GM15510 (cell line): Measurements from ENCODE around the gene CENPX.

Experiments
- POLR2A ChIP-seq: IDR thresholded peaks from 3 replicates; pipeline ENCODE4 v1.6.1; 2011; ENCODE audit warnings: borderline replicate concordance; ENCODE audit not compliant: insufficient read length; ENCODE audit errors: extremely low read depth

CENPX gene

DNA sequence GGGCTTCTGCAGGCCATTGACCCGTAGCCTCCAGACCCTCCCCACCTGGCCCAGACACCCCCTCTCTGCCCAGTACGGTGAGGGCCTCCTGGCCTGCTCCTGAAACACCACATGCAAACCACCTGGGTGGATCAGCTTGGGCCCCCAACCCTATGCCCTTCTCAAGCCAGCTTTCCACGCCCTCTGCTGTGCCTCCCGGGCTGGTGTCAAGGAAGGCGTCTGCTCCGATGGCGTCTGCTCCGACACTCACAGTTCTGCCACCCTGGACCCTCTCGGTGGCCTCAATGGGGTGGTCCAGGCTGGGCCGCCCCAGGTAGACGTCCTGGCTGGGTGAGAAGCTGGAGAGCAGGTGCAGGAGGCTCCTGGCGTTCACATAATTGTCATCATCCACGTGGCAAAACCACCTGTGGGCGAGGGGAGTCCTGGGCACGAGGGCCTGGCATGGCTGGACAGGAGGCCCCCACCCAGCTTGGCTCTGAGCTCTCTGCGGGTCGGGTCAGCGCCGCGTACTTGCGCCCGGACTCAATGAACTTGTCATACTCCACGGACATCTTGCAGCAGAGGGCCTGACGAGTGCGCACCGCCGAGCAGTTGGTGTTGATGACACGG is 27.6 kb upstream of the CENPX start:
- no peak for TF ChIP-seq POLR2A

DNA sequence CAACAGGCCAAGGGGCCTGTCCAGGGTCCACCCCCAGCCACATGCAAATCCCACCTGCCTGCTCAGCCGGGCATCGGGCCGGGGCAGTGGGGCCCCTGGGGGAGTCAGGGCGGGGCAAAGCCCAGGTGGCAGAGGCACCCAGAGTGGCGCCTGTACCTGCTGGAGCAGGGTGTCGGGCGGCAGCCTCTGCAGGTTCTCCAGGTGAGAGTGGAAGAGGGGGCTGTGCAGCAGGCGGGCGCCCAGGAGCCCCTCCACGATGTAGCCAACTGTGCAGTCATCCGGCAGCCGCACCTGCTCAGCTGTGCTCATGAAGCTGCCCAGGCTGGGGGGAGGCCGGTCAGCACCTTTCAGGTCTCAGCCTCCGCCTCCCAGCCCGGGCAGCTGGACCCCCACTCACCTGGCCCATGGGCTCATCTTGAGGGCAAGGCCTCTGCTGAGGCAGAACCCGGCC is 26.9 kb upstream of the CENPX start:
- no peak for TF ChIP-seq POLR2A

DNA sequence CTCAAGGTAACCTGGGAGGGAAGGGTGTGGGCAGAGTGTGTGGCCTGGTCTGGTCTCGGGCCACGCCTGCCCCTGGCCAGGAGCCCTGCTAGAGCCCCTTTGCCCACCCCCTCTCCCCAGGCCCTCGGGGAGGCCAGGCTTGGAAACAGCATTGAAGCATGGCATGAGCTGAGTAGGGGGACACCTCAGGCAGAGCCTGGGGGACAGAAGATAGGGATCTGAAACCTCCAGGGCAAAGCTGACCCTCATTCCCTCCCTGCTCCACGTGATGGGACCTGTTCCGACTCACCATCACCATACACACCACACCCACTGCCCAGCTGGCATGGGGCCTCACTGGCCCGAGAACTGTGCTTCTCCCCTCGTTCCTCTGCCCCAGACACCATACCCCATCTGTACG is 26.4 kb upstream of the CENPX start:
- TF ChIP-seq POLR2A = no peak

DNA sequence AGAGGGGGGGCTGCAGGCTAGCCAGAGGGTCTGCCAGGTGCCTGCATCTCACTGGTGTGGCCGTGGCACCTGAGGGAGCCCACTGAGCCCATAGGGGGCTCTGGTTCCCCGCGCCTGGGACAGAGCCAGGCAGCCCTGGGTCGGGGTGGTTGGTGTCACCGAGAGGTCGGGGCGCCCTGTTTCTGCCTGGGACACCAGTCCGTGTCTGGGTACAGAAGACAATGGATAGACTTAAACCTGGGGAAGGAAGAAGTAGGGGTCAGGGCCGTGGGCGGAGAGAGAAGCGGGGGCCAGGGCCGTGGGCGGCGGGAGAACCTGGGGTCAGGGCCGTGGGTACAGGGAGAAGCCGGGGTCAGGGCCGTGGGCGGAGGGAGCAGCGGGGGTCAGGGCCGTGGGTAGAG is 25.9 kb upstream of the CENPX start:
- TF ChIP-seq POLR2A = no peak

DNA sequence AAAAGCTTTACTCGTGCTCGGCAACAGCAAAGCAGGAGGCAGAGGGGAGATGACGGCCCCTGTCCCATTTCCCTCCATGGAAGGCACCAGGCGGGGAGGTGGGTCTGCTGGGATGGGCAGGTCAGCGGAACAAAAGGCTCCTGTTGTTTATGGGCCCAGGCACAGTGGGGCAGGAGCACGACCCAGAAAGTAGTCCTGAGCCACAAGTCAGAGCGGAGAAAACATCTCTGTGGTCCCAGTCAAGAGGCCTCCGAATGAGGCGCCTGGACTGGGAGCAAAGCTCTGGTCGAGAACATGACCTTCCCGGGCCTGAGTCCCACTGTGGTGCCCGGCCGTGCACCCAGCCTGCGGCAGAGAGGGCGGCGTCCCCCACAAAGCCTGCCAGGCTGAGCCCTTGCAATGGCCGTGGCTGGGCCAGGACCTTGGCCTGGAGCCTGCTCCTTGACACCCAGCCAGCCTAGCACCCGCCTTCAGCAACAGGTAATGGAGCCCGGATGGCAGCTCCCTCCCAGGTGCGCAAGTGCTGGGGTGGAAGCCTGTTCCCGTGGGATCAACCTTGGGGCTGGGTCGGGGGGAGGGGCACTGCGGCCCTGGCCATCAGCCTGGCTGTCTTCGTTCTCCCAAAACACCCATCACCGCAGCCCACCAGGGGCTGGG is 25.4 kb upstream of the CENPX start:
- no peak for TF ChIP-seq POLR2A

DNA sequence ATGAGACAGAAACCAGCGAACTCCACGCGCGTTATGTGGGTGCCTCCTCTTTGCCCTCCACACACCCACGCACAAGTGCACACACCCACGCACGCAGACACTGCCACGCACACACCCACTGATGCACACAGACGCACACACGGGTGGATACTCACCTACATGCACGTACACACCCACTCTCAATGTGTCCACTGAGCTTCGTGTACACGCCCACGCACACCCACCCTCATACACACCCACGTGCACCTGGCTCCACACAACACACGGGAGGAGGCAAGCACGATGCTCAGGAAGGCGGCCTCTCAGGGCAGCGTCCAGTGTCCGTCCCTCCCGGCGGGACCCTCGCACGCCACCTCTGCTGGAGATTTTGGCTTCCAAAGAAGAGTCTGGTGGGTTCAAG is 24.7 kb upstream of the CENPX start:
- no peak for TF ChIP-seq POLR2A

DNA sequence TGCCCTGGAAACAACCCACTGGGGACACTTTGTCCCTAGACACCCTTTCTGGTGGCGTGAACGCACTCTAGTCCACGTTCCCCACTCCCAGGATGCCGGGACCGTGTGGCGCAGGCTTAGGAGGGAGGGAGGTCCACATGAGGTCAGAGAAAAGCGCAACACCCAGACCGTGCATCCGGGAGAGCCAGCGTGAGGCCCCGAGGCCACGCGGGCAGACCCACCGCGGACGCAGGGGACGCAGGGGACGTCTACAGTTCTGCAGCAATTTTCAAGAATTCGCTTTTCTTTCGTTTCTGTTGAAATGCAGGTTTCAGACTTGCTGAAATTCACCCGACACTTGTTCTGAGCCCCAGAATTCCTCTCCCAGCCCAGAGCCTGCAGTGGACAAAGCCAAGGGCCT is 24.2 kb upstream of the CENPX start:
- no peak for TF ChIP-seq POLR2A

DNA sequence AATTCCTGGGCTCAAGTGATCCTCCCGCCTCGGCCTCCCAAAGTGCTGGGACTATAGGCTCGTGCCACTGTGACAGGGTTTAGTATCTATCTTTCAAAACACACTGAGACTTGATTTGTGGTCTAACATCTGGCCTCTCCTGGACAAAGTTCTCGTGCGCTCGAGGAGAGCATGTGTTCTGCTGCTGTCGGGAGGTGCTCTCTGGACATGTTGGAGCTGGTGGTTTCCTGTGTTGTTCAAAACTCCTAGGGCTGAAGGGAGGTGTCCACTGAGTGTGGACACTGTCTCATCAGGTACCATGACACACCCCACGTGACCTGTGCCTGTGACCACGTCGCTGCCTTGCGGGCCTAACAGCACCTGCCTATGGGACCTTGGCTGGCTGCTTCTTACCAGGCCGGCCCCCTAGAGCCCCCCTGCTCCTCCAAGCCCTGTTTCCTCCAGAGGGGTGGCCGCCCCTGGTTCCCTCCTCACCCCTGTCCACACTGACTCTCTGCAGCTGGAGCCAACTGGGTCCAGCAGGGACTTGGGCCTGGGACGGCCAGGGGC is 23.3 kb upstream of the CENPX start:
- TF ChIP-seq POLR2A = no peak

DNA sequence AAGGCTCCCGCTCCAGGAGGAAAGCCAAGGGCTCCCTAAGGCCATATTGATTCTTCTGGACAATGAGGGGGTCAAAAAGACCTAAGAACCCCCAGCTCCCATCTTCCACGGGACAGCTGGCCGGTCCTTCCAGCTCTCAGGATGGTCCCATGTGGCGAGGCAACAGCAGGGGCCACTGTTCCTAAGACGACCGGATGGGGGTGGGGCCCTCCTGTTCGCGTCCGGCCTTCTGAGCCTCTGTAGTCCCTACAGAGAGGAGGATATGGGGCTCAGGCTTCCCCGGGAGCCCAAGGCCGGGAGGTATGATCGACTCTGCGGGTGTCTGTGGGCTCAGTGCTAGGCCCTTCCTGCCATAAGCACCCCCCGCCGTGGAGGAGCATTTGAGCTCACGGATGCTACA is 20.8 kb upstream of the CENPX start:
- no peak for TF ChIP-seq POLR2A

DNA sequence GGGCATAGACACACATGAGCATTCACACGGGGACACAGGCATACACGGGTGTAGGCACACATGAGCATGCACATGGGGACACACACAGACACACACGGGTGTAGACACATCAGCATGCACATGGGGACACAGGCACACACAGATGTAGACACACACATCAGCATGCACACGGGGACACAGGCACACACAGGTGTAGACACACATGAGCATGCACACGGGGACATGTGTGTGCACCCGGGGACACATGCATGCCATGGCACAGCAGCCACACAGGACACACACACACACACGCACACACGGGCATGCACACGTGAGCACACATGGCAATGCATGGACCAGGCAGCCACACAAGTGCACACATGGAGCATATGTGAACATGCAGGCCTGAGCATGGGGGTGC is 20.0 kb upstream of the CENPX start:
- TF ChIP-seq POLR2A = no peak

DNA sequence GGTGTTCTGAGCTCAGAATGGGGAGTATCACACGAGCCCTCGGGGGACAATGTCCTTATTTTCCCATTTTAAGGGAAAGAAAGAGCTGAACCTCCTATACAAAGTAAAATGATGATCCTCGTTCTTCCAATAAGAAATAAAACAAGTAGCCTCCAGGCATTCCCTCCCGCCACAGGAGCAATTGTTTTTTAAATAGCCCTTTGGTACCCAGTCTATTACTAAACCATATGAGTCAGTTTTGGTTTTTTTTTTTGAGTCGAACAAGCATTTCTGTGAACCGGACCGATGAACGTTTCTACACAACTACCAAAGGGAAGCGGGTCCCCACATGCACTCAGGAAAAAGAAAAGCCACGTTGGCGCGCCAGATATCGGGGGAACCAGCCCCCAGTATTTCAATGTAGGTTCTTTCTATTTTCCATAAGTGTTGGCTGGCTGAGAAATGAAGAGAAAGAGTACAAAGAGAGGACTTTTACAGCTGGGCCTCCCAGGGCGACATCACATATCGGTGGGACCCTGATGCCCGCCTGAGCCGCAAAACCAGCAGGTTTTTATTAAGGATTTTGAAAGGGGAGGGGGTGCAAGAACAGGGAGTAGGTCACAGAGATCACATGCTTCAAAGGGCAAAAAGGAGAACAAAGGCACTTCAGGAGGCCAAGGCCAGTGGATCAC is 18.6 kb upstream of the CENPX start:
- TF ChIP-seq POLR2A = no peak

DNA sequence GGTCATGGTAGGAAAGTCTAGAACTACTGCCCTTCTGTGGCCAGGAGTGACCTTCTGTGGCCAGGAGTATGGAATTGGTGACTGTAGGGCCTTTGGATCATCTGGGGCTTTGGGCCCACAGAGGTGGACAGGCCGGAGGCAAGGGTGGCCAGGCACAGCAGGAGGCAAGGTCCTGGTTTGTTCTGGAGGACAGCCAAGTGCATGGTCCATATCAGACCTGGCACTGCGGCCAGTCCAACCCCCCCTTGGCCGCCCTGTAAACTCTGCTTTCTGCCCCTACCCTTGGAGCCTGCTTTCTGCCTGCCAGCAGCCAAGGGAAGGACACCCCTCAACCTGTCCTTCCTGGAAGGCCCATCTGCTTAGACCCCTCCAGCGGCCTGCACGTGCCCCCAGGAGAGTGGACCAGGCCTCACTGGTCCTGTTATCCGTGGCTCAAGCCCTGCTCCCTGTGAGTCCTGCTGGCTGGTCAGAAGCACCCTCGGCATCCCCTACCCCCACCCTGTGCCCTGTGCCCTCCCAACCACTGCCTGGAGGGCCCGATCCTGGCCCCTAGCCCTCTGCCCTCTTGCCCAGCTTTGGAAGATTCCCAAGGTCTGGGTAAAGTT is 17.1 kb upstream of the CENPX start:
- TF ChIP-seq POLR2A = no peak

DNA sequence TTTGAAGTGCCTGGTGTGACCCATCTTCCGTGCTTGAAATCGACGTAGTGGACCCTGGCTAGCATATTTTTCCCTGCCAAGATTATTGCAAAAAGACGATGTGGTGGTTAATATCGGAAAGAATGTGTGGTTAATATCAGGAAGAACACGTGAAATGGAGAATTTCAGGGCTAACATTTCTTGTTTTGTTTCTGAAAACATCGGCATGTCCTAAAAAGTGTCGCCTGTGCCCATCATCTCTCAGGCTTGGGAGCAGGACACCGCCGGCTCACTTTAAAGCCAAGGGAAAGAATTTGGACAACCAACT is 15.2 kb upstream of the CENPX start:
- TF ChIP-seq POLR2A = no peak

DNA sequence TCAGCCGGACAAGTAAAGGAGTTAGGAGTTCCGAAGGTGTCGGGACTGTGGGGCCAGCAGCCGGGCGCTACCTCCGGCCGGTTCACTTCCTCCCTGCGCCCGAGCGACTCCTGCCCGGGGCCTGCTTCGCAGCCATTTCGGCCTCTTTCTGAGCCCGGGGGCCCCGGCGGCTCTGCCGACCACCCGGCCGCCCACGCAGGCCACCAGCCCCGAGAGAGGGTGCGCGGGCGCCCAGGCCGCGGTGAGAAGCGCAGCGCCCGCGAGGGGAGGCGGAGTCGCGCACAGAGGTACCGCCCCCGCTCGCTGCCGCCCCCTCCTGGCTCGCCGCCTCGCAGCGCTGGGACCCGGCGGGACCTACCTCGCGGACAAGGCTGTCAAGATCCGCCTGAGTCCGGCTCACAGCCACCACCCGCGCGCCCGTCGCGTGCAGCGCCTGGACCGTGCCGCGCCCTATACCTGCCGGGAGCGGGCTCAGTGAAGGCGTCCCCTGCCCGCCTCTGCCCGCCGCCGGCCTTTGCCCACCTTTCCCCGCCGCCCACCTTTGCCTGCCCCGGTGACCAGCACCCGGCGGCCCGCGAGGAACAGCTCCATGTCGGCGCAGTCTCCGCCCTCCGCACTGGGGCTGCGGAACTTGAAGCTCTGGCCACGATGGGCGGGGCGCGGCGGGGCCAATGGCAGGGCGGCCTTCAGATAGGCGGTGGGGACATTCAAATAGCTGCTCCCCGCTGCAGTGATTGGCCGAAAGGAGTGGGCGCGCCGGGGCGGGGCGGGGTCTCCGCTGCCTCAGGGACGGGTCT is 14.6 kb upstream of the CENPX start, which contains the start of gene DCXR:
TSS of gene DCXR (minus strand) at position 606 of the 797 bp plus-strand sequence. CDS start at position 591, 15 bp downstream.
- peak; percentile 98 for TF ChIP-seq POLR2A
